ENCODE measurements around the gene IQCE. TPM values are rescaled to one million over a fixed set of nuclear protein-coding genes. Genes with fewer than 3 reads are reported as not detected.

The IQCE gene
- total RNA-seq, 1 donor from 2014 or later = 11.4 TPM

- TF ChIP-seq CTCF (IDR thresholded peaks at IDR 0.05) = no peak
- H3K4me1 ChIP-seq = no peaks in the 10 kb centered on the region
- DNase-seq (ENCODE audit: low spot score in 2 of 2) = no peak
- intact Hi-C loops (cut with DNase I) = loop anchor here (10.0 kb wide), 1 partner anchor 165 kb away; no protein-coding TSS in a partner anchor
- no peaks in the 10 kb centered on the region for H3K9me3 ChIP-seq
- no peak overlapping the region for H3K4me3 ChIP-seq
- no peak overlapping the region for H3K27ac ChIP-seq
- no peaks in the 10 kb centered on the region for H3K27me3 ChIP-seq
- H3K36me3 ChIP-seq = peaks cover 44 to 50% of the 10 kb centered on the region in 2 donors
Observed at GRCh38 chr7:2649991-2650390, 91.2 kb downstream of the IQCE start.

GRCh38 chr7:2650451-2650850, 91.7 kb downstream of the IQCE start:
- Histone ChIP-seq H3K4me3 (no peak overlapping the region), H3K27ac (no peak overlapping the region), H3K9me3 (no peaks in the 10 kb centered on the region), H3K4me1 (no peaks in the 10 kb centered on the region), H3K36me3 (peaks cover 44 to 50% of the 10 kb centered on the region in 2 donors), H3K27me3 (no peaks in the 10 kb centered on the region)
- TF ChIP-seq CTCF (IDR thresholded peaks at IDR 0.05) = no peak
- intact Hi-C loops (cut with DNase I) = no loop called here
- no peak for DNase-seq (ENCODE audit: low spot score in 2 of 2)

DNA sequence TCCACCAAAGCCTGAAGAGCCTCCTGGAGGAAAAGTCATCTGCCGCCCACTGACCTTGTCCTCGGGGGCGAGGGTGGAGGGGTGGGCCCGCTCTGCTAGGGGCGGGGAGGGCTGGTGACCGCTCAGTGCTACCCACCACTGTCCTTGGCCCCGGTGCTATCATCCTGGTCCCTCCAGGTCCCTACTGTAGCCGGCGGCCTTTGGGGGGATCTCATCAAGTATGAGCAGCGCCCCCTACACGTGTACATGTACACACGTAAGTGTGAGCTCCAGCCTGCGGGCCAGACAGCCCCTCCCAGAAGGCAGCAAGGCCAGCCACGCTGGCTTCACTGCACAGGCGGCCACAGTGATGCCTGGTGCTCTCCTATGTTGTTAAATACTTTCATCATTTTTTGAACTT, 92.6 kb downstream of the IQCE start:
- Histone ChIP-seq H3K4me3 (no peak overlapping the region), H3K27ac (no peak overlapping the region), H3K36me3 (peaks cover 51% of the 10 kb centered on the region in 2 donors), H3K27me3 (no peaks in the 10 kb centered on the region), H3K4me1 (no peaks in the 10 kb centered on the region), H3K9me3 (no peaks in the 10 kb centered on the region)
- no peak for DNase-seq (ENCODE audit: low spot score in 2 of 2)
- TF ChIP-seq CTCF (IDR thresholded peaks at IDR 0.05) = no peak
- intact Hi-C loops (cut with DNase I) = no loop called here

- no peak for DNase-seq (ENCODE audit: low spot score in 2 of 2)
- H3K27ac ChIP-seq = no peak overlapping the region
- intact Hi-C loops (cut with DNase I) = no loop called here
- peaks cover 52 to 55% of the 10 kb centered on the region in 2 donors for H3K36me3 ChIP-seq
- H3K9me3 ChIP-seq = no peaks in the 10 kb centered on the region
- H3K27me3 ChIP-seq = no peaks in the 10 kb centered on the region
- H3K4me1 ChIP-seq = no peaks in the 10 kb centered on the region
- no peak overlapping the region for H3K4me3 ChIP-seq
- no peak for TF ChIP-seq CTCF (IDR thresholded peaks at IDR 0.05)
Observed at GRCh38 chr7:2651847-2652735, 93.3 kb downstream of the IQCE start.

GRCh38 chr7:2652736-2653060, 93.9 kb downstream of the IQCE start:
- intact Hi-C loops (cut with DNase I) = no loop called here
- no peaks in the 10 kb centered on the region for H3K27me3 ChIP-seq
- H3K9me3 ChIP-seq = no peaks in the 10 kb centered on the region
- no peaks in the 10 kb centered on the region for H3K4me1 ChIP-seq
- H3K36me3 ChIP-seq = peaks cover 48 to 49% of the 10 kb centered on the region in 2 donors
- no peak for TF ChIP-seq CTCF (IDR thresholded peaks at IDR 0.05)
- no peak overlapping the region for H3K4me3 ChIP-seq
- DNase-seq (ENCODE audit: low spot score in 2 of 2) = no peak
- H3K27ac ChIP-seq = no peak overlapping the region
